Effector CD8-positive, alpha-beta T cell (primary cell): Measurements from ENCODE around the gene ABCC6.
"Not testable (repeated sequence)": the region's sequence is repeated elsewhere in the genome, so short reads cannot be mapped to it uniquely, and the experiment has no call there.

Experiments
- DNase-seq: peaks from one replicate; lab custom pipeline; 2025; lab: John Stamatoyannopoulos, UW

Gene ABCC6

DNA sequence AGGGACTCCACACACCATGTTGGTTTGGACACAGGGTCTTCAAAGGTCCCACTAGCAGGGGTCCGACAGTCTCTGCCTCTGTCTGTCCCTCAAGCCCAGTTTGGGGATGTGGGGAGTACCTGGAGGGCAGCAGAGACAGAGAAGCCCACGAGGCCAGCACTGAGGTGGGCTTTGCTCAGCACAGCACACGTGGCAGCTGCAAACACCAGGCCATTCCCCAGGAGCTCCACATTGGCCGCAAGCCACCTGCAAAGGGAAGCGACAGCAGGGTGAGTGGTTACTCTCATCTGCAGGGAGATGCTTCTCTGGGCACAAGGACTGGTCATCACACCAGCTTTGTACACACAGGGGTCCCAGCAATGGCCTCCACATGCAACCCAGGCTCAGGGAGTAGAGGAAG is 62.0 kb downstream of the ABCC6 start:
- DNase-seq = no peak

- DNase-seq = no peak
Measured at GRCh38 chr16:16159662-16160061, 63.6 kb downstream of the ABCC6 start.

DNA sequence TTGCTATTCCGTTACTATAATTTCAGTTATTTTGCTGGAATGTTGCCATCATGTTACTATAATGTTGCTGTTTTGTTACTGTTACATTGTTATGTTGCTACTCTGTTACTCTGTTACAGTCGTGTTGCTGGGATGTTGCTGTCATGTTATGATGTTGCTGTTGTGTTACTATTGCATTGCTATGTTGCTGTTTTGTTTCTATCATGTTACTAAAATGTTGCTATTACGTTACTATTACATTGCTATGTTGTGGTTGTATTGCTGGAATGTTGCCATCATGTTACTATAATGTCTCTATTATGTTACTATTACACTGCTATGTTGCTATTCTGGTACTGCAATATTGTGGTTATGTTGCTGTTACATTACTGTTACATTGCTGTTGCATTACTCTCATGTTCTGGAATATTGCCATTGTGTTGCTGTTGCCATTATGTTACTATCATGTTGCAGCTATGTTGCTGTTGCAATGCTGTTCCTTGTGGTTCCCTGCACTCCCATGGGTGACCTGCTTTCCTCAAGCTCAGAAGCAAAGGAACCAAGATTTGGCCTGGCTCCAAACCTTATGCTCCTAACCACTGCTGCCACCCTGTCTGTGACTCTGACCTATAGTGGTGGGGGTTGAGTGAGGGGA is 64.4 kb downstream of the ABCC6 start:
- no peak for DNase-seq

GRCh38 chr16:16158082-16158658 is 65.1 kb downstream of the ABCC6 start:
- no peak for DNase-seq

- DNase-seq = no peak
Measured at GRCh38 chr16:16157166-16157565, 66.1 kb downstream of the ABCC6 start.

DNA sequence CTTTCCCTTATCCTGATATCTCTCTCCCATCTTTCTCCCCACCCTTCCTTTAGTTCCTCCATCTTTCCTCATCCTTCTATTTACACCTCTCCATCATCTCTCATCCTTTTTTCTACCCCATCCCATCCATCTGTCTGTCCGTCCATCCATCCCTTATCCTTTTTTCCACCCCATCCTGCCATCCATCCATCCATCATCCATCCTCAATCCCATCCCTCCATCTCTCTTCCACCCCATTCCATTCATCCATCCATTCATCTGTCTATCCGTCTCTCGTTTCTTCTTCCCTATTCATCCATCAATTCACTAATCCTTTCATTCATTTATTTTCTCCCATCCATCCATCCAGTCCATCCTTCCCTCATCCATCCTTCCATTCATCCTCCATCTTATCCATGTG is 68.1 kb downstream of the ABCC6 start:
- no peak for DNase-seq

DNA sequence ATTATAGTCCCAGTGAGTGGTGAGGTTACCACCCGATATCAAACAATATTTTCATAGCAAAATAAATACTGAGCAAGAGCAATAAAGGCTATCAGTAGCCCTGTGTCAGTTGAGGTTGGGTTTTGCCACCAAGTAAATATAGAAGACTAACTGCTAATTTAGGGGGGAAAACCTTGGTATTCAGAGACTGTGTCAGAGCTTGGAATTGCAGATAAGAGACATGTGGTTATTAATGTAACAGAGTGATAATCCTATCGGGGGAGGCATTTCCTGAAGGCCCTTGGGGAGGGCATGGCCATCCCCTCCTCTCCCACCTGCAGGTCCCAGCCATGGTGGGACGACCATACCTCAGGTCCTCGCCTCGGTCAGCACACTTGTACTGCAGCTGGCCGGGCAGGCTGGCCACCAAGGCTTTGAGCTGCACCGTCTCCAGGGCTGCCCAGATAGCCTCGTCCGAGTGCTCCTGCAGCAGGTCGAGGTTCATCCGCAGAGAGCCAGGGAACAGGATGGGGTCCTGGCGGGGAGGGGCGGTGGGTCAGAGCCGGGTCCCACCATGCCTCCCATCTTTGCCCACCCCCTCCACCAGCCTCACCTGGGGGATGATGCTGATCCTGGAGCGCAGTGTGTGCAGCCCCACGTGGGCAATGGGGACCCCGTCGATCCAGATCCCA is 68.9 kb downstream of the ABCC6 start:
- DNase-seq = no peak

- DNase-seq = not testable (repeated sequence)
Measured at GRCh38 chr16:16153000-16153399, 70.3 kb downstream of the ABCC6 start.

DNA sequence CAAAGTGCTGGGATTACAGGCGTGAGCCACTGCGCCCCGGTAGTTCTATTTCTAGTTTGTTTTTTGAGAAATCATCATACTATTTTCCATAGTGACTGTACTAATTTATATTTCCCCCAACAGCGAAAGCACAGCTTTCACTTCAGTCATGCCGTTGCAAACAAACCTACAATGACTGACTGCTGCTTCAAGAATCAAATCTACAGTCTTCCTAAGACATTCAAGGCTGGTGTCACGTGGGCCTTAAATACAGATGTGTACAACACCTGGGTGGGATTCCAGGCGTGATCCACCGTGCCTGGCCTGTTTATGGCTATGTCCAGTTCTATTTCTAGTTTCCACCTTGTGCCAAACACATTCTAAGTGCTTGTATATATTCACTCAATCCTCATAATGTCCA is 72.0 kb downstream of the ABCC6 start:
- DNase-seq = no peak

DNA sequence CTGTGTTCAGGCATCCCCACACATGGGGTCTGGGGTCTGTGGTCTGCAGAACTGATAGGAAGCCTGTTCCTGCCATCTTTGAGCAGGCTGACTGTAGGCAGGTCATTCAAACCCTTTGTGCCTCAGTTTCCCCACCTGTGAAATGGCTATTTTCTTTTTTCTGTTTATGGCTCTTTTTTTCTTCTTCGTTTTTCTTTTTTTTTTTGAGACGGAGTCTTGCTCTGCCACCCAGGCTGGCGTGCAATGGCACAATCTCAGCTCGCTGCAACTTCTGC is 72.5 kb downstream of the ABCC6 start:
- no peak for DNase-seq

GRCh38 chr16:16150117-16150877 is 73.0 kb downstream of the ABCC6 start:
- no peak for DNase-seq

DNA sequence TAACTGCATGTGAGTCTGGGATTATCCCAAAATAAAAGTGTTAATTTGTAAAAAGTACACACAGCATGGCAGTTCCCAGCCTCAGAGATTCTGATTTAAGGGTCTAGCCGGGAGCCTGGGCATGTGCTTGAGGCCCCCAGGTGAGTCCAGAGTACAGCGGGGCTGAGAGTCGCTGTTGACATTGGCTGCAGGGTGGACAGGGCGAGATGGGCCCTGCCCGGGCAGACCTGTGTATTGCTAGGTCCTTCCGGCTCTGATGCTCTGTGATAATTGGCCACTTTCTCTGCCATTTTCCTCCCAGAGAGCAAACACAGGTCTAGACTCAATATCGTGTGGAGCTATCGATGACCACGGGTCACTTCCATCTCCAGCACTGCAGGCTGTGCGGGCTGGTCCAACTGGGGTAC is 73.6 kb downstream of the ABCC6 start:
- no peak for DNase-seq

GRCh38 chr16:16148755-16149154 is 74.5 kb downstream of the ABCC6 start:
- DNase-seq = no peak

DNA sequence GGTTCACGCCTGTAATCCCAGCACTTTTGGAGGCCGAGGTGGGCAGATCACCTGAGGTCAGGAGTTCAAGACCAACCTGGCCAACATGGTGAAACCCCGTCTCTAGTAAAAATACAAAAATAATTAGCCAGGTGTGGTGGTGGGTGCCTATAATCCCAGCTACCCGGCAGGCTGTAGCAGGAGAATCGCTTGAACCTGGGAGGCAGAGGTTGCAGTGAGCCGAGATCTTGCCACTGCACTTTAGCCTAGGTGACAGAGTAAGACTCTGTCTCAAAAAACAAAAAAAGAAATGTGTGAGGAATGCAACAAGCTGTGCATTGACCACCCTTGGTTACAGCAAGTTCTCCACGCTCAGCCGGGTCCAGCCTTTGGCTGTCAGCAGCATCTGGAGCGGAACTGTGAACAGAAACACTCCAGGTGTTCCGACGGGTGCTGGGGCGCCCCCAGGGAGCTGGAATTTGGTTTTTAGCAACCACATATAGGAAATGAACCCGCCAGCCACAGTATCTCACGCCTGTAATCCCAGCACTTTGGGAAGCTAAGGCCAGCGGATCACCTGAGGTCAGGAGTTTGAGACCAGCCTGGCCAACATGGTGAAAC is 75.2 kb downstream of the ABCC6 start:
- not testable (repeated sequence) for DNase-seq

DNA sequence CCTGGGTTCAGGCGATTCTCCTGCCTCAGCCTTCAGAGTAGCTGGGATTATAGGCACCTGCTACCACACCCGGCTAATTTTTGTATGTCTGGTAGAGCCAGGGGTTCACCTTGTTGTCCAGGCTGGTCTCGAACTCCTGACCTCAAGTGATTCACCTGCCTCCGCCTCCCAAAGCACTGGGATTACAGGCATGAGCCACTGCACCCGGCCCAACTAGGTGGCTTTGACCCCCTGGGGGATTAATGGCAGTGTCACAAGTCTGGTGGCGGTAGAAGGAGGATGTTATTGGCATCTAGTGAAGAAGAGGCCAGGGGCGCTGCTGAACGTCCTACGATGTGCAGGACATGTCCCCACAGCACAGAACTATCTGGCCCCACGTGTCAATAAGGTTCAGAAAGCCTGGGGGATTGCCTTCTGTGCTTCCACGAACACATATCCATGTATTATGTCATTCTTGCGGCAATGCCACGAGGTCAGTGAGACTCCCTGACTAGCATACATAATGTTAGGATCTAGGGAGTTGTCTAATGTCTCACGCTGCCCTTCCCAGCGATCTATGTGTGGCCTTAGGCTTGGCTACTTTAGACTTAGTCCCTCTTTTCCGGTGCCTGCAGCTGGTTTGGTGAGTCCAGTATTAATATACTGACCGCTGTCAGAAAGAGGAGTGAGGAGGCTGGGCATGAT is 75.8 kb downstream of the ABCC6 start:
- DNase-seq = no peak

GRCh38 chr16:16146380-16147315 is 76.6 kb downstream of the ABCC6 start:
- DNase-seq = no peak

GRCh38 chr16:16145286-16145685 is 78.0 kb downstream of the ABCC6 start:
- no peak for DNase-seq

DNA sequence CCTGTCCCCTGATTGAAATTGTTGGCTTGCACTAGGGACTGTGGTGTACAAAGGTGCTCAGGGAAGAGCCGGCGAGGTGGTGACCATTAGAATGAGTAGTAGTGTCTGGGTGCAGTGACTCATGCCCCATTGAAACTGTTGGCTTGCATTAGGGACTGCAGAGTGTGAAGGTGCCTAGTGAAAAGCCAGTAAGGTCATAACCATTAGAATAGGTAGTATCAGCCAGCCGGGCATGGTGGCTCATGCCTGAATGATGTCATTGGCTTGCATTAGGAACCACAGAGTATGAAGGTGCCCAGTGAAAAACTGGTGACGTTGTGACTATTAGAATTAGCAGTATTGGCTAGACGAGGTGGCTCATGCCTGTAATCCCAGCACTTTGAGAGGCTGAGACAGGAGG is 78.9 kb downstream of the ABCC6 start:
- DNase-seq = no peak

GRCh38 chr16:16143931-16144330 is 79.4 kb downstream of the ABCC6 start:
- no peak for DNase-seq

DNA sequence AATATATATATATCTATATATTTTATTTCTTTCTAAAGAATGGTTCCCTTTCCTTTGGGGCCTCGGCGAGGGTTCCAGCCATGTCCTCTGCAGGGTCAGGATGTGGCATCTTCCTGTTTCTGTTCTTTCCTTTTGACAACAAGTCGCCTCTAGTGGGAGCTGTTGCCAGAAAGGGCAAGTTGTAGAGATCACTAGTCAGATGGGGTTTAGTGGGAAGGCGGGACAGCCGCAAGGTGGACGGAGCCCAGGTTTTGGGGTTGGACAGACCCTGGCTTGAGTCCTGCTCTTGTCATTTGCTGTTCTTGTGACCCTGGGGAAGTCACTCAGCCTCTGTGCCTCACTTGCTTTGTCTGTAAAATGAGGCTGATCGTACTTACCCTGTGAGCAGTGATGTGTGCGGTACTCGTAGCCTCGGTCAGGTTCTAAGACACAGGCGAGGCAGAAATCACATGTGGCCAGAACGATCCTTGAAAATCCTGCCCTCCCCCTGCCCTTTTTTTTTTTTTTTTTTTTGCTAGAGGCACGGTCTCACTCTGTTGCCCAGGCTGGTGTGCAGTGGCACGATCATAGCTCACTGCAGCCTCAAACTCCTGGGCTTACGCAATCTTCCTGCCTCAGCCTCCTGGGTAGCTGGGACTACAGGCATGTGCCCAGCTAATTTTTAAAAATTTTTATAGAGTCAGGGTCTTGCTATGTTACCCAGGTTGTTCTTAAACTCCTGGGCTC is 80.1 kb downstream of the ABCC6 start:
- no peak for DNase-seq
